Endothelial cell of umbilical vein (primary cell): ENCODE results near the gene FAM229A. TPM values are rescaled to one million over a fixed set of nuclear protein-coding genes. Genes with fewer than 3 reads are reported as not detected.

Experiments
- BruUV-seq: library from RNA; stranded (reverse); fragments of 400-500 nt; replicated peaks from 2 replicates; lab custom pipeline; 2021; lab: Mats Ljungman, UMichigan
- CTCF ChIA-PET: fragments of 300-600, 350-600 bp; sonication (Branson Sonifier 250); formaldehyde crosslinking; loops from one replicate; lab custom pipeline; 2021; ENCODE audit warnings: antibody characterized with exemption, inconsistent platforms; lab: Charles Lee
- POLR2A ChIA-PET: fragments of 300-600, 350-600 bp; sonication (Branson Sonifier 250); formaldehyde crosslinking; loops from one replicate; lab custom pipeline; 2021; ENCODE audit warnings: antibody characterized with exemption, inconsistent platforms; lab: Charles Lee
- DNase-seq: peaks from one replicate; pipeline ENCODE4 v3.0.0-alpha.2; 2011; ENCODE audit warnings: low read depth, low spot score
- FAIRE-seq: peaks from 2 replicates; lab custom pipeline; 2011; peaks lifted over from hg19 to GRCh38; lab: Jason Lieb, UNC
- H2AFZ ChIP-seq: 2 replicates; pipeline ENCODE4 v1.6.0; 2012; ENCODE audit warnings: low read depth, low read length, control low read depth, inconsistent platforms
- H3K27ac ChIP-seq: 2 replicates; pipeline ENCODE4 v1.5.1; 2011; ENCODE audit warnings: low read depth, mild to moderate bottlenecking, control low read depth, low read length, moderate library complexity; ENCODE audit not compliant: insufficient read depth
- H3K27me3 ChIP-seq, 2 experiments: 2 replicates each; pipeline versions ENCODE4 v1.6.0 to v1.6.1; 2011; ENCODE audit warnings: low read length in 2 of 2, mixed read lengths in 1 of 2; ENCODE audit not compliant: control insufficient read depth in 2 of 2, insufficient read depth in 2 of 2
- H3K36me3 ChIP-seq, 2 experiments: 2 replicates in 1 of 2; 3 replicates in 1 of 2; pipeline ENCODE4 v1.5.1; 2011; ENCODE audit warnings: low read length in 2 of 2, mild to moderate bottlenecking in 1 of 2, moderate library complexity in 1 of 2; ENCODE audit not compliant: control insufficient read depth in 2 of 2, insufficient read depth in 2 of 2; ENCODE audit errors: extremely low read depth in 1 of 2
- H3K4me1 ChIP-seq: 3 replicates; pipeline ENCODE4 v1.5.1; 2011; ENCODE audit warnings: mild to moderate bottlenecking, low read length; ENCODE audit not compliant: control insufficient read depth, insufficient read depth; ENCODE audit errors: extremely low read depth
- H3K4me2 ChIP-seq: 2 replicates; pipeline ENCODE4 v1.6.1; 2011; ENCODE audit warnings: low read length, control low read depth, mixed read lengths; ENCODE audit not compliant: insufficient read depth
- H3K4me3 ChIP-seq, 3 experiments: fragments of 200-600 bp in 1 of 3; sonication (generic), shearing (Covaris generic) in 1 of 3; replicated peaks in 1 of 3; 2 replicates each; pipeline ENCODE4 v1.5.1; 2011 to 2016; ENCODE audit warnings: control low read depth in 3 of 3, low read length in 3 of 3, mild to moderate bottlenecking in 2 of 3, inconsistent platforms in 1 of 3, low read depth in 1 of 3, moderate library complexity in 1 of 3; ENCODE audit not compliant: insufficient read depth in 1 of 3
- H3K79me2 ChIP-seq: 2 replicates; pipeline ENCODE4 v1.6.0; 2012; ENCODE audit warnings: low read length, inconsistent platforms; ENCODE audit not compliant: control insufficient read depth, insufficient read depth
- H3K9ac ChIP-seq: replicated peaks from 2 replicates; pipeline ENCODE3; 2011; ENCODE audit warnings: low read length, control low read depth; ENCODE audit not compliant: insufficient read depth; ENCODE audit errors: extremely low read depth
- H3K9me1 ChIP-seq: replicated peaks from 3 replicates; pipeline ENCODE4 v1.6.0; 2011; ENCODE audit warnings: mild to moderate bottlenecking, low read length; ENCODE audit not compliant: control insufficient read depth, insufficient read depth; ENCODE audit errors: extremely low read depth
- H3K9me3 ChIP-seq: replicated peaks from 2 replicates; pipeline ENCODE4 v1.5.1; 2012; ENCODE audit warnings: low read length, inconsistent platforms; ENCODE audit not compliant: control insufficient read depth, insufficient read depth
- H4K20me1 ChIP-seq: replicated peaks from 2 replicates; pipeline ENCODE3; 2011; ENCODE audit warnings: mild to moderate bottlenecking, low read length; ENCODE audit not compliant: control insufficient read depth, insufficient read depth; ENCODE audit errors: extremely low read depth
- EZH2 ChIP-seq: IDR thresholded peaks from 2 replicates; pipeline ENCODE4 v1.6.1; 2012; ENCODE audit warnings: borderline replicate concordance, low read depth, mild to moderate bottlenecking, moderate library complexity, low read length, inconsistent platforms; ENCODE audit not compliant: severe bottlenecking
- FOS ChIP-seq: IDR thresholded peaks from 2 replicates; pipeline ENCODE4 v1.6.1; 2011; ENCODE audit warnings: mild to moderate bottlenecking, low read length, moderate library complexity, borderline replicate concordance; ENCODE audit not compliant: insufficient read depth
- GATA2 ChIP-seq: IDR thresholded peaks from 2 replicates; pipeline ENCODE4 v1.7.0; 2011; ENCODE audit warnings: low read depth, mild to moderate bottlenecking, moderate library complexity, mixed read lengths, low read length; ENCODE audit not compliant: insufficient read length, insufficient read depth
- JUN ChIP-seq: IDR thresholded peaks from 2 replicates; pipeline ENCODE4 v1.6.1; 2011; ENCODE audit warnings: borderline replicate concordance, low read depth; ENCODE audit not compliant: insufficient read length, insufficient read depth
- MYC ChIP-seq: IDR thresholded peaks from one replicate; pipeline ENCODE4 v1.6.1; 2011; ENCODE audit warnings: mild to moderate bottlenecking, low read depth, low read length
- POLR2A ChIP-seq: IDR thresholded peaks from 2 replicates; pipeline ENCODE4 v1.6.1; 2012; ENCODE audit warnings: low read depth, mild to moderate bottlenecking, control low read depth, low read length
- POLR2AphosphoS5 ChIP-seq: IDR thresholded peaks from 2 replicates; pipeline ENCODE4 v1.6.1; 2012; ENCODE audit warnings: low read depth, mild to moderate bottlenecking, control low read depth, low read length, moderate library complexity; ENCODE audit not compliant: insufficient read depth
- dilution Hi-C: fragments of 300-500 bp; cut with MboI; formaldehyde crosslinking; loops from one replicate; pipeline ENCODE4 v1.15.0; 2019; ENCODE audit warnings: low sequenced_read_pairs; ENCODE audit not compliant: extremely low pct_ligation_motif_present
- intact Hi-C: fragments of 100-400 bp; cut with micrococcal nuclease; formaldehyde crosslinking; loops from one replicate; pipeline ENCODE4 v1.10.0; 2022
- polyA plus RNA-seq, 4 experiments: library from polyadenylated mRNA; depleted of rRNA in 3 of 4; stranded (reverse) in 3 of 4; unstranded in 1 of 4; fragments of >200 nt; gene quantifications; 2 replicates each; pipeline versions ENCODE4 v1.2.1 to v1.2.3, GENCODE V29; 2011 to 2012; ENCODE audit warnings: missing spikeins in 1 of 4
- total RNA-seq: library from RNA; stranded (reverse); gene quantifications from 2 replicates; pipeline ENCODE4 v1.2.3, GENCODE V29; 2021
- TF ChIP-seq, protein P1 (sequence below): IDR thresholded peaks from 2 replicates; pipeline ENCODE4 v1.6.1; 2011; ENCODE audit not compliant: insufficient read depth, insufficient read length
- TF ChIP-seq, protein P2 (sequence below), 2 donors: IDR thresholded peaks; 1 replicate in 1 of 2; 2 replicates in 1 of 2; pipeline ENCODE4 v1.5.1; 2011; ENCODE audit warnings: low read length in 2 of 2, mild to moderate bottlenecking in 2 of 2, moderate library complexity in 2 of 2, control low read depth in 1 of 2, inconsistent platforms in 1 of 2, low read depth in 1 of 2; ENCODE audit not compliant: insufficient read depth in 1 of 2; ENCODE audit errors: extremely low read depth in 1 of 2

The FAM229A gene
- total and polyA plus RNA-seq, 2 donors (not counting 3 experiments of a cell fraction or from before 2014, with no cell fraction given) = 8.9 to 11.6 TPM

DNA sequence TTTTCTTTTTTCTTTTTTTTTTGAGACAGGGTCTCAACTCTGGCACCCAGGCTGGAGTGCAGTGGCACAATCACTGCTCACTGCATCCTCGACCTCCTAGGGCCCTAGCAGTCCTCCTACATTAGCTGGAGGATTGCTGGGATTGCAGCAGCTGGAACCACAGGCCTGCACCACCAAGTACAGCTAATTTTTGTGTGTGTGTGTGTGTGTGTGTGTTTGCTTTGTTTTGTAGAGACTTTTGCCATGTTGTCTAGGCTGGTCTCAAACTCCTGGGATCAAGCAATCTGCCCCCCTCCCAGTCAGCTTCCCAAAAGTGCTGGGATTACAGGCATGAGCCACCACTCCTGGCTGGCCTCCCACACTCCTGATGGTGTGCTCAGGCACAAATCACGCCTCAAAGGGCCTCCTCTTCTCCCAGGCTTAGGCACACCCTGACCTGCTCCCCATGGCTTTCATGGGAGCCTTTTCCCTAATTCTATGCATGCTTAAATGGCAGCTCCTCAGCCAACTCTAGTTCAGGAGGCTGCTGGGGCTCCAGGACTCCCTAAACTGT lies 9.4 kb downstream of the FAM229A start:
- Histone ChIP-seq H3K27me3 (no peaks in the 10 kb centered on the region), H3K9ac (no peak overlapping the region), H3K4me3 (no peak overlapping the region), H2AFZ (no peak overlapping the region), H3K27ac (no peak overlapping the region), H3K9me1 (no peaks in the 10 kb centered on the region), H3K79me2 (no peaks in the 10 kb centered on the region), H4K20me1 (no peaks in the 10 kb centered on the region), H3K9me3 (no peaks in the 10 kb centered on the region), H3K4me2 (no peak overlapping the region), H3K36me3 (no peaks in the 10 kb centered on the region), H3K4me1 (peaks cover 34% of the 10 kb centered on the region)
- CTCF ChIA-PET = interaction anchor here (0.6 to 2.8 kb wide), 10 partner anchors 10 to 137 kb away, joined by 3 to 9 read pairs (median 4); partner anchors contain the start of genes MARCKSL1 and TSSK3
- no TSS peak for BruUV-seq
- dilution Hi-C loops (no loop called here), intact Hi-C loops (no loop called here)
- FAIRE-seq (no peak), DNase-seq (no peak)
- TF ChIP-seq JUN = no peak
- no peak for TF ChIP-seq GATA2
- TF ChIP-seq, protein P1, sequence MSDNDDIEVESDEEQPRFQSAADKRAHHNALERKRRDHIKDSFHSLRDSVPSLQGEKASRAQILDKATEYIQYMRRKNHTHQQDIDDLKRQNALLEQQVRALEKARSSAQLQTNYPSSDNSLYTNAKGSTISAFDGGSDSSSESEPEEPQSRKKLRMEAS = no peak
- TF ChIP-seq FOS = no peak
- TF ChIP-seq, protein P2, sequence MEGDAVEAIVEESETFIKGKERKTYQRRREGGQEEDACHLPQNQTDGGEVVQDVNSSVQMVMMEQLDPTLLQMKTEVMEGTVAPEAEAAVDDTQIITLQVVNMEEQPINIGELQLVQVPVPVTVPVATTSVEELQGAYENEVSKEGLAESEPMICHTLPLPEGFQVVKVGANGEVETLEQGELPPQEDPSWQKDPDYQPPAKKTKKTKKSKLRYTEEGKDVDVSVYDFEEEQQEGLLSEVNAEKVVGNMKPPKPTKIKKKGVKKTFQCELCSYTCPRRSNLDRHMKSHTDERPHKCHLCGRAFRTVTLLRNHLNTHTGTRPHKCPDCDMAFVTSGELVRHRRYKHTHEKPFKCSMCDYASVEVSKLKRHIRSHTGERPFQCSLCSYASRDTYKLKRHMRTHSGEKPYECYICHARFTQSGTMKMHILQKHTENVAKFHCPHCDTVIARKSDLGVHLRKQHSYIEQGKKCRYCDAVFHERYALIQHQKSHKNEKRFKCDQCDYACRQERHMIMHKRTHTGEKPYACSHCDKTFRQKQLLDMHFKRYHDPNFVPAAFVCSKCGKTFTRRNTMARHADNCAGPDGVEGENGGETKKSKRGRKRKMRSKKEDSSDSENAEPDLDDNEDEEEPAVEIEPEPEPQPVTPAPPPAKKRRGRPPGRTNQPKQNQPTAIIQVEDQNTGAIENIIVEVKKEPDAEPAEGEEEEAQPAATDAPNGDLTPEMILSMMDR (IDR thresholded peaks at IDR 0.05; ENCODE audit: extremely low read depth in 1 of 2, insufficient read depth in 1 of 2, low read depth in 1 of 2, low read length in 2 of 2) = no peak
- no peak for TF ChIP-seq EZH2
- TF ChIP-seq MYC = no peak
- TF ChIP-seq POLR2AphosphoS5 = no peak
- TF ChIP-seq POLR2A = no peak
- POLR2A ChIA-PET = interaction anchor here (4.4 kb wide), 1 partner anchor 17 kb away, joined by 50 read pairs; the partner anchor contains the start of gene MARCKSL1
